Measurements from ENCODE around the gene GLE1.

- TF ChIP-seq CTCF (IDR thresholded peaks at IDR 0.05; ENCODE audit: insufficient read depth, low read length) (no peak), GABPA (IDR thresholded peaks at IDR 0.05; ENCODE audit: low read depth) (no peak), REST (IDR thresholded peaks at IDR 0.05; ENCODE audit: insufficient replicate concordance, low read depth) (no peak)
These were observed 51.8 kb downstream of the GLE1 start for GRCh38 chr9:128556276-128556675.

All from HL-60 (cell line).